ENCODE data around the gene ITIH4.

DNA sequence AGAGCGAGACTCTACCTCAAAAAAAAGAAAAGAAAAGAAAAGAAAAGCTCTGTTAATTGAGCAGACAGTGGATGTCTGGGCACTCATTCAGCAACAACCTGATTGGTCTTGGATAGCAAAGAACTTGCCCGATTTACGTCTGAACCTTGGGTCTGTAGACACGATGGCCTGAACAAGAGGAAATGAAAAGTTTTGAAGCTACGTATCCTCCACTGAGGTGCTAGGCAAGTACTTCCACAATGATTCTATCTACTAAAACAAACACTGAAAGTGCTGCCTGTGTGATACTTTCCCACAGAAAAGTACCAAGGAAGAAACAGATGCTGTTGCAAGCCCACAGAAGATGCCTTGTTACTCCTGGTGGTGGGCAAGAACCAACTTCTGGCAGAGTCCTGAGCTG lies 26.2 kb upstream of the ITIH4 start:
- TF ChIP-seq REST (IDR thresholded peaks at IDR 0.05; ENCODE audit: low read depth) (no peak), RAD21 (IDR thresholded peaks at IDR 0.05; ENCODE audit: low read depth) (no peak), TAF1 (IDR thresholded peaks at IDR 0.05; ENCODE audit: low read depth) (no peak), EP300 (IDR thresholded peaks at IDR 0.05; ENCODE audit: borderline replicate concordance) (no peak), TEAD4 (IDR thresholded peaks at IDR 0.05) (no peak), CEBPB (IDR thresholded peaks at IDR 0.05) (no peak), TCF12 (IDR thresholded peaks at IDR 0.05; ENCODE audit: low read depth) (no peak), ZBTB7A (IDR thresholded peaks at IDR 0.05; ENCODE audit: low read depth) (no peak), YY1 (IDR thresholded peaks at IDR 0.05; ENCODE audit: low read depth) (no peak), USF1 (IDR thresholded peaks at IDR 0.05) (no peak), FOXM1 (IDR thresholded peaks at IDR 0.05; ENCODE audit: borderline replicate concordance, low read depth) (no peak), EGR1 (IDR thresholded peaks at IDR 0.05) (no peak)
- TF ChIP-seq, protein P1, sequence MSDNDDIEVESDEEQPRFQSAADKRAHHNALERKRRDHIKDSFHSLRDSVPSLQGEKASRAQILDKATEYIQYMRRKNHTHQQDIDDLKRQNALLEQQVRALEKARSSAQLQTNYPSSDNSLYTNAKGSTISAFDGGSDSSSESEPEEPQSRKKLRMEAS (IDR thresholded peaks at IDR 0.05): no peak

All from Ishikawa (cell line).